Measurements from ENCODE around the gene RPUSD1.

Gene RPUSD1

DNA sequence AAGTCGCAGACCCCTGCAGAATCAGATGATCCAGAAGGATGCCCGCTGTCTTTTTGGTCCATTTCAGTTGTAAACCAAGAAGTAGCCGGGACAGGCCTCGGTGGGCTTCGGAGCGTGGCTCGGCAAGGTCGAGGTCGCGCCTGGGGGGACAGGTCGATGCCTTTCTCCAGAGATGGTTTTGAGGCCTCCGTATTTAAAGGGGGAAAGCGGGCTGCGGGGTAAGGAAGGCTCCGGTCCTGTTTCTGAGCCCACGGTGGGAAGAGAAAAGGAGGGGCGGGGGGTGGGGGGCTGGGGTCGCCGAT is 19.9 kb upstream of the RPUSD1 start:
- peak overlapping the region; percentile 65 for H3K4me3 ChIP-seq (ENCODE audit: low read depth, low read length)
- DNase-seq (ENCODE audit: low read depth) = no peak
- TF ChIP-seq MAX (IDR thresholded peaks at IDR 0.05; ENCODE audit: low read depth, low read length) = no peak

DNA sequence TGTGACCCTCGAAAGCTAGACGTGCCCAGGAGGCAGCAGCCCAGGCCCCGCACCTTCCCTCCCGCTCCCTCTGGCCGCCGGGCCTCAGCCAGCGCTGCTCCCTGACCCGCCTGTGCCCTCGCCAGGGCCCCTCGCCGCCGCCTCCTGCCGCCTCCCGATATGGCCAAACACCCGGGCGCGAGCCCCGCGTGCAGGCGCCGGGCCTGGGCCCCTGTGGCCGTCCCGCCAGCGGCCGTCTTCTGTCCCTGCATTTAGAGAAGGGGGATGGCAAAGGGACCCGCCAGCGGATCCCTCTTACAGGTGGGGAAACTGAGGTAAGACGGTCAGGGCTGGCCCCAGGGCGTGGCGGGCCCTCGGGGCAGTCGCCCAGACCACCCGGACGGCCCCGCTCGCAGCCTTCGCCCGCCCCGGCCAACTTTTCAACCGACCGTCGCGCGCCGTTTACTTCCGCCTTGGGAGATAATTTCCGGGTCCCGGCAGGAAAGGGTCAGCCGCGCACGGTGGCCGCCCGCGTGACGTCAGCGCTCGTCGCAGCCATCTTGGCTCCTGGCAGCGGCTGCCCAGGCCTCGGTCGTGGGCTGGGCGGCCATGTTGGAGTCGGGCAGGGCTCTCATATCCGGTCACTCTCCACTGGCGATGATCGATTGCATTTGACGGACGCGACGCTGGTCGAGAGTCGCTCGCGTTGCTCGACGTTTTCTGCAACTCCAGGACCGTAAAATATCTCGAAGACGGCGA is 19.3 kb upstream of the RPUSD1 start:
- TF ChIP-seq MYC (IDR thresholded peaks at IDR 0.05; ENCODE audit: low read depth, low read length) = no peak; the same call in 1 of the 2 replicates
- peak; percentile 72 for TF ChIP-seq POLR2A (IDR thresholded peaks at IDR 0.05; ENCODE audit: extremely low read depth, insufficient read length)
- TF ChIP-seq CTCF (IDR thresholded peaks at IDR 0.05; ENCODE audit: low read depth, low read length) = no peak
- peak; percentile 76 for TF ChIP-seq MAX (IDR thresholded peaks at IDR 0.05; ENCODE audit: low read depth, low read length)
- peak; percentile 92 for DNase-seq (ENCODE audit: low read depth)

DNA sequence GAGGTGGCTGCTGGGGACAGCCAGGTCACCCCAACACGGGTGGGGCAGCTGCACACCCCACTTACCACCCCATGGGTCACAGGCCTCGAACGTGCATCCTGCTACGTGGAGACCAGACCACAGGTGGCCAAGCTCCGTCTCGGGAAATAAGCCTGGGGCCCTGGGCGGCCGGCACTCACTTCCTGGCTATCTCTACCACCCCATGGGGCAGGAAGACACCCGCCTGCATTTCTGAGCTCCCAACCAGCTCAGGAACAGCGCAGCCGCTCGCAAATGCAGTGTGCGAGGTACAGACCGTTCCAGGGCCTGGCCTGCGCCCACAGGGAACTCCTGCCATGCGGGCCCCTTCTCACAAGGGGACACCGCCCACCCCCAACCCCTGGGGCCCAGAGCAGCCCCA is 17.3 kb upstream of the RPUSD1 start:
- TF ChIP-seq MAX (IDR thresholded peaks at IDR 0.05; ENCODE audit: low read depth, low read length) (no peak), CTCF (IDR thresholded peaks at IDR 0.05; ENCODE audit: low read depth, low read length) (no peak), POLR2A (IDR thresholded peaks at IDR 0.05; ENCODE audit: extremely low read depth, insufficient read length) (no peak), MYC (IDR thresholded peaks at IDR 0.05; ENCODE audit: low read depth, low read length) (no peak)
- no peak for DNase-seq (ENCODE audit: low read depth)
- H3K4me3 ChIP-seq (ENCODE audit: low read depth, low read length) = no peak overlapping the region

More for the DNA sequence above, 19.3 kb upstream of the RPUSD1 start:
- peak overlapping the region; percentile 77 for H3K4me3 ChIP-seq (ENCODE audit: low read depth, low read length)

- DNase-seq (ENCODE audit: low read depth) = no peak
- no peak overlapping the region for H3K4me3 ChIP-seq (ENCODE audit: low read depth, low read length)
- TF ChIP-seq POLR2A (IDR thresholded peaks at IDR 0.05; ENCODE audit: extremely low read depth, insufficient read length) = no peak
- TF ChIP-seq MYC (IDR thresholded peaks at IDR 0.05; ENCODE audit: low read depth, low read length) = no peak
- no peak for TF ChIP-seq CTCF (IDR thresholded peaks at IDR 0.05; ENCODE audit: low read depth, low read length)
- no peak for TF ChIP-seq MAX (IDR thresholded peaks at IDR 0.05; ENCODE audit: low read depth, low read length)
Measured at GRCh38 chr16:804193-805048, 16.2 kb upstream of the RPUSD1 start.

- no peak for DNase-seq (ENCODE audit: low read depth)
- no peak overlapping the region for H3K4me3 ChIP-seq (ENCODE audit: low read depth, low read length)
- no peak for TF ChIP-seq POLR2A (IDR thresholded peaks at IDR 0.05; ENCODE audit: extremely low read depth, insufficient read length)
- no peak for TF ChIP-seq MYC (IDR thresholded peaks at IDR 0.05; ENCODE audit: low read depth, low read length)
- TF ChIP-seq MAX (IDR thresholded peaks at IDR 0.05; ENCODE audit: low read depth, low read length) = no peak
- no peak for TF ChIP-seq CTCF (IDR thresholded peaks at IDR 0.05; ENCODE audit: low read depth, low read length)
Measured at GRCh38 chr16:803754-804080, 15.5 kb upstream of the RPUSD1 start.
